Neutrophil (primary cell): ENCODE measurements around the gene C6orf132.

ENCODE experiments used
- H3K27ac ChIP-seq: fragments of 200-600 bp; sonication (generic); 2 replicates; pipeline ENCODE4 v1.5.1; 2016; ENCODE audit warnings: mild to moderate bottlenecking, moderate library complexity
- H3K27me3 ChIP-seq: fragments of 200-600 bp; sonication (generic); 2 replicates; pipeline ENCODE4 v1.6.0; 2016; ENCODE audit warnings: mild to moderate bottlenecking
- H3K36me3 ChIP-seq: fragments of 200-600 bp; sonication (generic); 2 replicates; pipeline ENCODE4 v1.5.1; 2017
- H3K4me1 ChIP-seq, 2 experiments: fragments of 200-600 bp in 1 of 2; sonication (generic) in 1 of 2; 1 replicate in 1 of 2; 2 replicates in 1 of 2; pipeline versions ENCODE4 v1.5.1 to v1.6.1; 2013 to 2016; ENCODE audit warnings: low read depth in 1 of 2, low read length in 1 of 2, mild to moderate bottlenecking in 1 of 2, moderate library complexity in 1 of 2; ENCODE audit not compliant: control insufficient read depth in 1 of 2, insufficient read depth in 1 of 2
- H3K4me3 ChIP-seq, 2 experiments: fragments of 200-600 bp in 1 of 2; sonication (generic) in 1 of 2; 1 replicate in 1 of 2; 2 replicates in 1 of 2; pipeline ENCODE4 v1.5.1; 2013 to 2016; ENCODE audit warnings: low read depth in 1 of 2, low read length in 1 of 2, mild to moderate bottlenecking in 1 of 2, moderate library complexity in 1 of 2
- H3K9me3 ChIP-seq: fragments of 200-600 bp; sonication (generic); 2 replicates; pipeline ENCODE4 v1.5.1; 2016
- CTCF ChIP-seq: fragments of 200-600 bp; sonication (generic); IDR thresholded peaks from 2 replicates; pipeline ENCODE4 v1.5.1; 2016; ENCODE audit warnings: antibody characterized with exemption

The C6orf132 gene

GRCh38 chr6:42123379-42124103 is 18.9 kb downstream of the C6orf132 start:
- no peaks in the 10 kb centered on the region for H3K4me1 ChIP-seq
- no peak overlapping the region for H3K27ac ChIP-seq
- no peaks in the 10 kb centered on the region for H3K9me3 ChIP-seq
- H3K27me3 ChIP-seq = no peaks in the 10 kb centered on the region
- TF ChIP-seq CTCF = no peak
- no peak overlapping the region for H3K4me3 ChIP-seq
- no peaks in the 10 kb centered on the region for H3K36me3 ChIP-seq

GRCh38 chr6:42120895-42121865 is 21.2 kb downstream of the C6orf132 start:
- Histone ChIP-seq H3K9me3 (no peaks in the 10 kb centered on the region), H3K4me3 (no peak overlapping the region), H3K4me1 (no peaks in the 10 kb centered on the region), H3K27ac (no peak overlapping the region), H3K27me3 (no peaks in the 10 kb centered on the region), H3K36me3 (no peaks in the 10 kb centered on the region)
- TF ChIP-seq CTCF = no peak

- Histone ChIP-seq H3K27ac (no peak overlapping the region), H3K4me1 (no peaks in the 10 kb centered on the region), H3K9me3 (no peaks in the 10 kb centered on the region), H3K36me3 (no peaks in the 10 kb centered on the region), H3K4me3 (no peak overlapping the region), H3K27me3 (no peaks in the 10 kb centered on the region)
- TF ChIP-seq CTCF = no peak
Measured at GRCh38 chr6:42118162-42119001, 24.0 kb downstream of the C6orf132 start.

GRCh38 chr6:42117843-42118161 is 24.6 kb downstream of the C6orf132 start:
- no peaks in the 10 kb centered on the region for H3K27me3 ChIP-seq
- H3K4me3 ChIP-seq = no peak overlapping the region
- TF ChIP-seq CTCF = no peak
- H3K27ac ChIP-seq = no peak overlapping the region
- H3K36me3 ChIP-seq = no peaks in the 10 kb centered on the region
- no peaks in the 10 kb centered on the region for H3K4me1 ChIP-seq
- no peaks in the 10 kb centered on the region for H3K9me3 ChIP-seq

GRCh38 chr6:42113936-42114636 is 28.3 kb downstream of the C6orf132 start:
- no peak overlapping the region for H3K27ac ChIP-seq
- no peaks in the 10 kb centered on the region for H3K4me1 ChIP-seq
- peaks cover 7% of the 10 kb centered on the region for H3K27me3 ChIP-seq
- TF ChIP-seq CTCF = no peak
- H3K36me3 ChIP-seq = no peaks in the 10 kb centered on the region
- no peak overlapping the region for H3K4me3 ChIP-seq
- H3K9me3 ChIP-seq = no peaks in the 10 kb centered on the region
